GM12878 (cell line): ENCODE results near the gene PITX1. TPM values are rescaled to one million over a fixed set of nuclear protein-coding genes. Genes with fewer than 3 reads are reported as not detected.
A peak's percentile ranks its signal among the peaks of the same experiment; 100 is the strongest.

Experiments
- ATAC-seq: fragments of 200-7000 bp; cut with Tn5 transposase; 3 replicates; pipeline ENCODE4 v1.9.1; 2020; ENCODE audit warnings: mild to moderate bottlenecking, moderate library complexity
- BruUV-seq: library from RNA; stranded (reverse); fragments of 400-500 nt; replicated peaks from 2 replicates; lab custom pipeline; 2021; lab: Mats Ljungman, UMichigan
- CTCF ChIA-PET: fragments of 300-600 bp; sonication (Branson Sonifier 250); formaldehyde crosslinking; extraction: SDS; loops from one replicate; lab custom pipeline; 2021; ENCODE audit warnings: inconsistent platforms; lab: Yijun Ruan, JAX
- POLR2A ChIA-PET: fragments of 350-600 bp; formaldehyde crosslinking; extraction: SDS; loops from one replicate; lab custom pipeline; 2021; ENCODE audit warnings: inconsistent platforms; lab: Charles Lee
- RAD21 ChIA-PET: fragments of 300-600 bp; sonication (Branson Sonifier 250); formaldehyde crosslinking; loops from one replicate; lab custom pipeline; 2023; ENCODE audit warnings: antibody characterized with exemption; ENCODE audit not compliant: unreplicated experiment; lab: Charles Lee
- SMC1A ChIA-PET: fragments of 300-600 bp; sonication (Branson Sonifier 250); formaldehyde crosslinking; loops from one replicate; lab custom pipeline; 2023; ENCODE audit not compliant: unreplicated experiment, uncharacterized antibody; lab: Charles Lee
- DNase-seq: peaks from one replicate; pipeline ENCODE4 v3.0.0-alpha.2; 2011; ENCODE audit warnings: low read depth, low spot score
- FAIRE-seq: peaks from 3 replicates; lab custom pipeline; 2011; peaks lifted over from hg19 to GRCh38; lab: Jason Lieb, UNC
- H2AFZ ChIP-seq: 2 replicates; pipeline ENCODE4 v1.6.0; 2011; ENCODE audit warnings: low read depth, low read length, control low read depth; ENCODE audit not compliant: control insufficient read depth
- H3K27ac ChIP-seq: 2 replicates; pipeline ENCODE4 v1.5.1; 2011; ENCODE audit warnings: control low read depth; ENCODE audit not compliant: control insufficient read depth, insufficient read depth
- H3K27me3 ChIP-seq, 2 experiments: replicated peaks in 1 of 2; 2 replicates each; pipeline versions ENCODE4 v1.6.0 to v1.6.1; 2011; ENCODE audit warnings: low read length in 1 of 2; ENCODE audit not compliant: control insufficient read depth in 2 of 2, insufficient read depth in 2 of 2
- H3K36me3 ChIP-seq, 2 experiments: 2 replicates each; pipeline ENCODE4 v1.5.1; 2011; ENCODE audit warnings: low read length in 1 of 2; ENCODE audit not compliant: control insufficient read depth in 2 of 2, insufficient read depth in 2 of 2
- H3K4me1 ChIP-seq: 2 replicates; pipeline ENCODE4 v1.6.1; 2011; ENCODE audit warnings: mild to moderate bottlenecking, low read length, moderate library complexity, mixed read lengths; ENCODE audit not compliant: control insufficient read depth, insufficient read depth
- H3K4me2 ChIP-seq: 2 replicates; pipeline ENCODE4 v1.6.0; 2011; ENCODE audit warnings: control low read depth; ENCODE audit not compliant: control insufficient read depth, insufficient read depth
- H3K4me3 ChIP-seq: fragments of 200-600 bp; sonication (generic); 2 replicates; pipeline ENCODE4 v1.5.1; 2016
- H3K79me2 ChIP-seq: 2 replicates; pipeline ENCODE4 v1.6.0; 2011; ENCODE audit warnings: low read length; ENCODE audit not compliant: control insufficient read depth, insufficient read depth
- H3K9ac ChIP-seq: 2 replicates; pipeline ENCODE4 v1.8.0; 2011; ENCODE audit warnings: low read length, control low read depth, mixed read lengths; ENCODE audit not compliant: control insufficient read depth, insufficient read depth
- H3K9me3 ChIP-seq: replicated peaks from 3 replicates; pipeline ENCODE4 v1.5.1; 2011; ENCODE audit warnings: mild to moderate bottlenecking, low read length; ENCODE audit not compliant: control insufficient read depth, insufficient read depth
- H4K20me1 ChIP-seq: 2 replicates; pipeline ENCODE4 v1.6.0; 2011; ENCODE audit not compliant: control insufficient read depth, insufficient read depth
- ASH2L ChIP-seq: fragments of 300-600, 200-600 bp; sonication (generic); IDR thresholded peaks from 2 replicates; pipeline ENCODE4 v1.6.1; 2017; ENCODE audit warnings: low read depth, mild to moderate bottlenecking, borderline replicate concordance
- EZH2 ChIP-seq: IDR thresholded peaks from 2 replicates; pipeline ENCODE4 v1.6.1; 2012; ENCODE audit warnings: low read depth, mild to moderate bottlenecking, control low read depth, inconsistent platforms, low read length, borderline replicate concordance; ENCODE audit not compliant: control insufficient read depth
- IKZF2 ChIP-seq, 2 experiments: fragments of 450-650 bp; IDR thresholded peaks; 2 replicates each; pipeline ENCODE4 v1.6.1; 2017; ENCODE audit warnings: mild to moderate bottlenecking in 2 of 2, moderate library complexity in 2 of 2
- PML ChIP-seq: IDR thresholded peaks from 2 replicates; pipeline ENCODE4 v1.6.1; 2012; ENCODE audit warnings: low read length, inconsistent platforms
- PRDM15 ChIP-seq: fragments of 450-650 bp; formaldehyde crosslinking; IDR thresholded peaks from 2 replicates; pipeline ENCODE4 v1.4.0; 2020; ENCODE audit warnings: mild to moderate bottlenecking, moderate library complexity
- USF1 ChIP-seq: IDR thresholded peaks from 2 replicates; pipeline ENCODE4 v1.6.1; 2011; ENCODE audit warnings: borderline replicate concordance, low read depth, mild to moderate bottlenecking, moderate library complexity, mixed read lengths, low read length; ENCODE audit not compliant: insufficient read depth; ENCODE audit errors: extremely low read length
- WGBS: methylation state at CpG from one replicate; pipeline ENCODE4 v1.1.6; 2016; ENCODE audit warnings: low lambda C conversion rate; ENCODE audit not compliant: insufficient replicate concordance, insufficient coverage; ENCODE audit errors: missing lambda C conversion rate; 5-methylcytosine and 5-hydroxymethylcytosine counted together
- in situ Hi-C: fragments of 300-500 bp; cut with MboI; formaldehyde crosslinking; loops from 9 replicates; pipeline ENCODE4 v1.14.3; 2018; ENCODE audit warnings: mixed read lengths
- intact Hi-C: fragments of 100-400 bp; cut with micrococcal nuclease; formaldehyde crosslinking; loops from one replicate; pipeline ENCODE4 v1.14.2; 2022; ENCODE audit not compliant: unreplicated experiment
- polyA plus RNA-seq, 11 experiments: library from polyadenylated mRNA; depleted of rRNA in 4 of 11; unstranded in 6 of 11; stranded (reverse) in 5 of 11; fragments of >200 nt; fragmentation: Nextera tagmentation in 4 of 11; fragmentation: Illumina TruSeq in 1 of 11; extraction: Ambion mirVana in 4 of 11; extraction: Trizol in 1 of 11; gene quantifications; 1 replicate in 1 of 11; 2 replicates in 10 of 11; pipeline versions ENCODE4 v1.2.1 to v1.2.3, GENCODE V29; 2011 to 2016; ENCODE audit warnings: inconsistent platforms in 2 of 11, missing spikeins in 2 of 11, low read depth in 1 of 11
- total RNA-seq, 4 experiments: library from RNA; depleted of rRNA in 3 of 4; stranded (reverse); fragments of >200 nt in 3 of 4; fragmentation: Illumina TruSeq in 1 of 4; extraction: Trizol in 1 of 4; gene quantifications; 2 replicates each; pipeline versions ENCODE4 v1.2.1 to v1.2.3, GENCODE V29; 2013 to 2021

Gene PITX1
- total and polyA plus RNA-seq, 10 of the 15 experiments (the other 5 are each of a cell fraction or from before 2014, with no cell fraction given), result 0.16 to 1.1 (median 0.68) TPM; not detected in 5

- H3K9ac ChIP-seq, result no peak overlapping the region
- H3K36me3 ChIP-seq, result no peaks in the 10 kb centered on the region
- intact Hi-C loops, result no loop called here
Observed at GRCh38 chr5:135029477-135030122, 4.4 kb downstream of the PITX1 start.

More at GRCh38 chr5:135029477-135030122, 4.4 kb downstream of the PITX1 start:
- H4K20me1 ChIP-seq, result no peaks in the 10 kb centered on the region
- H3K27ac ChIP-seq, result no peak overlapping the region
- ATAC-seq (no peak), FAIRE-seq (no peak), DNase-seq (no peak)
- H2AFZ ChIP-seq, result no peak overlapping the region
- ChIA-PET CTCF (no interaction called here), RAD21 (no interaction called here), POLR2A (no interaction called here), SMC1A (no interaction called here)
- no peaks in the 10 kb centered on the region for H3K4me1 ChIP-seq
- no peak overlapping the region for H3K4me3 ChIP-seq
- TF ChIP-seq PRDM15 (CRISPR knock-in tag) (no peak), ASH2L (no peak), IKZF2 (IDR thresholded peaks at IDR 0.05) (no peak), USF1 (no peak), EZH2 (0 out of 2 replicates have a peak, but pooled peaks have one; percentile 30), PML (no peak)
- H3K4me2 ChIP-seq, result no peak overlapping the region
- peaks cover 6% of the 10 kb centered on the region; the same call in 2 of the 3 replicates for H3K9me3 ChIP-seq
- in situ Hi-C loops, result no loop called here
- BruUV-seq, result no TSS peak
- WGBS, result 31% methylated on average over 15 of the region's 15 CpGs
- H3K79me2 ChIP-seq, result no peaks in the 10 kb centered on the region
- peaks cover 22 to 27% of the 10 kb centered on the region in 2 experiments for H3K27me3 ChIP-seq
